ENCODE data around the gene ANGPTL7. TPM values are rescaled to one million over a fixed set of nuclear protein-coding genes. Genes with fewer than 3 reads are reported as not detected.

The ANGPTL7 gene
- total RNA-seq, 1 experiment from 2014 or later: not detected

DNA sequence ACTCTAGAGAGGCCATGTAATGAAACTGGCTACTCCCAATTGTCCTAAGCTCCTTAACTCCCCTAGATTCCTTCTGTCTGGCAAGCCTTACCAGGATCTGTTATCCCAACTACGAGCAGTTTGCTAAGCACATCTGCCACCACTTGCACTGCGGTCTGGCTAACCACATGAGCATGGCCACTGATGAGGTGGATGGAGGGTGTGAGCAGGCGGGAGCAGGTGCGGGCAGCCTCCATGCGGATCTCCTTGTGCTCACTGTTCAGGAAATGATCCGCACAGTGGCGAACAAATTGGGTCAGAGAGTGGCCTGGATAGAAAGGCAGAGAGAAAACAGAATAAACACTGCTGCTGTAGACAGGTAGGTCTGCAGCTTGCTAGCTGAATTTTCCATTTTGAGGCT, 49.2 kb downstream of the ANGPTL7 start (continued):
- TF ChIP-seq NR3C1 (CRISPR knock-in tag; conservative IDR thresholded peaks at IDR 0.05; ENCODE audit: low read depth) (no peak), ZNF317 (CRISPR knock-in tag; IDR thresholded peaks at IDR 0.05; ENCODE audit: borderline replicate concordance, low read depth) (no peak), ZNF423 (CRISPR knock-in tag; IDR thresholded peaks at IDR 0.05) (no peak), ETV6 (CRISPR knock-in tag; IDR thresholded peaks at IDR 0.05) (no peak)

DNA sequence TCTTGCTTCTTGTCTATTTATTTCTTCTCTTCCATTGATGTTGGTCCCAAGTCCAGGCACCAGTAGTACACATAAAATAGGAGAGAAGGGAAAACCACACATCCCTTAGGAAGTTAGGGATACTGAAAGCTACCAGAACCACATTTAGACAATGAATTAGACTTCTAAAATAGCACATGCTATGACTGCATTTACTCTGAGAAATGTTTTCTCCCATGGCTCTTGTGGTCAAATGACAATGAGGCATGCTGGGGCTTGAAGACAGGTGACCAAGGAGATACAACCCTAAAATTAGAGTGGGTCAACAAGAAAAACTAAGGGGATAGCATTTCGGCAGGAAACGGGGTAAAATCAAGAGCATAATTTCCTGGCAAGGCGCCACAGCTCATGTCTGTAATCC, 56.1 kb downstream of the ANGPTL7 start:
- peaks cover under 1% of the 10 kb centered on the region for H3K9me3 Mint-ChIP-seq

More for the DNA sequence above, 56.1 kb downstream of the ANGPTL7 start:
- Mint-ChIP-seq H3K4me3 (no peak overlapping the region), H3K4me1 (no peaks in the 10 kb centered on the region), H3K27me3 (ENCODE audit: low read depth) (no peaks in the 10 kb centered on the region), H3K36me3 (peaks cover 46% of the 10 kb centered on the region), H3K27ac (no peak overlapping the region)
- ChIA-PET POLR2A (no interaction called here), CTCF (no interaction called here)
- DNase-seq (ENCODE audit: low spot score) (no peak), ATAC-seq (no peak)
- TF ChIP-seq, protein P1, sequence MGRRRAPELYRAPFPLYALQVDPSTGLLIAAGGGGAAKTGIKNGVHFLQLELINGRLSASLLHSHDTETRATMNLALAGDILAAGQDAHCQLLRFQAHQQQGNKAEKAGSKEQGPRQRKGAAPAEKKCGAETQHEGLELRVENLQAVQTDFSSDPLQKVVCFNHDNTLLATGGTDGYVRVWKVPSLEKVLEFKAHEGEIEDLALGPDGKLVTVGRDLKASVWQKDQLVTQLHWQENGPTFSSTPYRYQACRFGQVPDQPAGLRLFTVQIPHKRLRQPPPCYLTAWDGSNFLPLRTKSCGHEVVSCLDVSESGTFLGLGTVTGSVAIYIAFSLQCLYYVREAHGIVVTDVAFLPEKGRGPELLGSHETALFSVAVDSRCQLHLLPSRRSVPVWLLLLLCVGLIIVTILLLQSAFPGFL (CRISPR knock-in tag; IDR thresholded peaks at IDR 0.05; ENCODE audit: borderline replicate concordance): no peak
- TF ChIP-seq NFATC4 (CRISPR knock-in tag; IDR thresholded peaks at IDR 0.05) (no peak), TCF7 (CRISPR knock-in tag; IDR thresholded peaks at IDR 0.05; ENCODE audit: low read depth) (no peak), RORB (CRISPR knock-in tag; IDR thresholded peaks at IDR 0.05) (no peak), CREB1 (CRISPR knock-in tag; IDR thresholded peaks at IDR 0.05) (no peak)
- TF ChIP-seq, protein P2, sequence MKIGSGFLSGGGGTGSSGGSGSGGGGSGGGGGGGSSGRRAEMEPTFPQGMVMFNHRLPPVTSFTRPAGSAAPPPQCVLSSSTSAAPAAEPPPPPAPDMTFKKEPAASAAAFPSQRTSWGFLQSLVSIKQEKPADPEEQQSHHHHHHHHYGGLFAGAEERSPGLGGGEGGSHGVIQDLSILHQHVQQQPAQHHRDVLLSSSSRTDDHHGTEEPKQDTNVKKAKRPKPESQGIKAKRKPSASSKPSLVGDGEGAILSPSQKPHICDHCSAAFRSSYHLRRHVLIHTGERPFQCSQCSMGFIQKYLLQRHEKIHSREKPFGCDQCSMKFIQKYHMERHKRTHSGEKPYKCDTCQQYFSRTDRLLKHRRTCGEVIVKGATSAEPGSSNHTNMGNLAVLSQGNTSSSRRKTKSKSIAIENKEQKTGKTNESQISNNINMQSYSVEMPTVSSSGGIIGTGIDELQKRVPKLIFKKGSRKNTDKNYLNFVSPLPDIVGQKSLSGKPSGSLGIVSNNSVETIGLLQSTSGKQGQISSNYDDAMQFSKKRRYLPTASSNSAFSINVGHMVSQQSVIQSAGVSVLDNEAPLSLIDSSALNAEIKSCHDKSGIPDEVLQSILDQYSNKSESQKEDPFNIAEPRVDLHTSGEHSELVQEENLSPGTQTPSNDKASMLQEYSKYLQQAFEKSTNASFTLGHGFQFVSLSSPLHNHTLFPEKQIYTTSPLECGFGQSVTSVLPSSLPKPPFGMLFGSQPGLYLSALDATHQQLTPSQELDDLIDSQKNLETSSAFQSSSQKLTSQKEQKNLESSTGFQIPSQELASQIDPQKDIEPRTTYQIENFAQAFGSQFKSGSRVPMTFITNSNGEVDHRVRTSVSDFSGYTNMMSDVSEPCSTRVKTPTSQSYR (CRISPR knock-in tag; IDR thresholded peaks at IDR 0.05): no peak
- TF ChIP-seq, protein P3, sequence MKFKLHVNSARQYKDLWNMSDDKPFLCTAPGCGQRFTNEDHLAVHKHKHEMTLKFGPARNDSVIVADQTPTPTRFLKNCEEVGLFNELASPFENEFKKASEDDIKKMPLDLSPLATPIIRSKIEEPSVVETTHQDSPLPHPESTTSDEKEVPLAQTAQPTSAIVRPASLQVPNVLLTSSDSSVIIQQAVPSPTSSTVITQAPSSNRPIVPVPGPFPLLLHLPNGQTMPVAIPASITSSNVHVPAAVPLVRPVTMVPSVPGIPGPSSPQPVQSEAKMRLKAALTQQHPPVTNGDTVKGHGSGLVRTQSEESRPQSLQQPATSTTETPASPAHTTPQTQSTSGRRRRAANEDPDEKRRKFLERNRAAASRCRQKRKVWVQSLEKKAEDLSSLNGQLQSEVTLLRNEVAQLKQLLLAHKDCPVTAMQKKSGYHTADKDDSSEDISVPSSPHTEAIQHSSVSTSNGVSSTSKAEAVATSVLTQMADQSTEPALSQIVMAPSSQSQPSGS (CRISPR knock-in tag; IDR thresholded peaks at IDR 0.05; ENCODE audit: borderline replicate concordance, low read depth): no peak
- TF ChIP-seq, protein P4, sequence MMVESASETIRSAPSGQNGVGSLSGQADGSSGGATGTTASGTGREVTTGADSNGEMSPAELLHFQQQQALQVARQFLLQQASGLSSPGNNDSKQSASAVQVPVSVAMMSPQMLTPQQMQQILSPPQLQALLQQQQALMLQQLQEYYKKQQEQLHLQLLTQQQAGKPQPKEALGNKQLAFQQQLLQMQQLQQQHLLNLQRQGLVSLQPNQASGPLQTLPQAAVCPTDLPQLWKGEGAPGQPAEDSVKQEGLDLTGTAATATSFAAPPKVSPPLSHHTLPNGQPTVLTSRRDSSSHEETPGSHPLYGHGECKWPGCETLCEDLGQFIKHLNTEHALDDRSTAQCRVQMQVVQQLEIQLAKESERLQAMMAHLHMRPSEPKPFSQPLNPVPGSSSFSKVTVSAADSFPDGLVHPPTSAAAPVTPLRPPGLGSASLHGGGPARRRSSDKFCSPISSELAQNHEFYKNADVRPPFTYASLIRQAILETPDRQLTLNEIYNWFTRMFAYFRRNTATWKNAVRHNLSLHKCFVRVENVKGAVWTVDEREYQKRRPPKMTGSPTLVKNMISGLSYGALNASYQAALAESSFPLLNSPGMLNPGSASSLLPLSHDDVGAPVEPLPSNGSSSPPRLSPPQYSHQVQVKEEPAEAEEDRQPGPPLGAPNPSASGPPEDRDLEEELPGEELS (CRISPR knock-in tag; IDR thresholded peaks at IDR 0.05): no peak

Other genes with a start within 250 kb of the ANGPTL7 start
- gene TARDBP, start 176.7 kb upstream of the ANGPTL7 start, total RNA-seq (2021): 185 to 228 TPM (median 197 TPM) in 3 replicates
- gene MASP2, start 142.1 kb upstream of the ANGPTL7 start, total RNA-seq (2021): 0.57 to 1.1 TPM (median 0.82 TPM) in 3 replicates
- gene SRM, start 129.3 kb upstream of the ANGPTL7 start, total RNA-seq (2021): 164 to 200 TPM (median 170 TPM) in 3 replicates
- 62.8 to 73.0 TPM (median 66.2 TPM) in 3 replicates for gene EXOSC10, start 89.5 kb upstream of the ANGPTL7 start, total RNA-seq (2021)
- gene MTOR, start 73.2 kb downstream of the ANGPTL7 start, total RNA-seq (2021): 63.1 to 66.7 TPM (median 65.0 TPM) in 3 replicates
- 20.8 to 21.6 TPM (median 20.8 TPM) in 3 replicates for gene UBIAD1, start 83.8 kb downstream of the ANGPTL7 start, total RNA-seq (2021)

Measured in WTC11 (cell line).